ENCODE results near the gene DENND4B. TPM values are rescaled to one million over a fixed set of nuclear protein-coding genes. Genes with fewer than 3 reads are reported as not detected.

The DENND4B gene
- total and polyA plus RNA-seq, 9 of the 15 experiments (the other 6 are each of a cell fraction or from before 2014, with no cell fraction given), result 9.5 to 80.5 (median 23.1) TPM

- TF ChIP-seq, protein P1, sequence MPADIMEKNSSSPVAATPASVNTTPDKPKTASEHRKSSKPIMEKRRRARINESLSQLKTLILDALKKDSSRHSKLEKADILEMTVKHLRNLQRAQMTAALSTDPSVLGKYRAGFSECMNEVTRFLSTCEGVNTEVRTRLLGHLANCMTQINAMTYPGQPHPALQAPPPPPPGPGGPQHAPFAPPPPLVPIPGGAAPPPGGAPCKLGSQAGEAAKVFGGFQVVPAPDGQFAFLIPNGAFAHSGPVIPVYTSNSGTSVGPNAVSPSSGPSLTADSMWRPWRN (IDR thresholded peaks at IDR 0.05; ENCODE audit: low read depth), result no peak
- TF ChIP-seq RBBP5 (IDR thresholded peaks at IDR 0.05; ENCODE audit: borderline replicate concordance, insufficient read depth, low read length, poor library complexity, severe bottlenecking) (no peak), ZNF280B (CRISPR knock-in tag; IDR thresholded peaks at IDR 0.05) (no peak), ZNF764 (CRISPR knock-in tag; IDR thresholded peaks at IDR 0.05; ENCODE audit: low read depth) (no peak)
- TF ChIP-seq, protein P2, sequence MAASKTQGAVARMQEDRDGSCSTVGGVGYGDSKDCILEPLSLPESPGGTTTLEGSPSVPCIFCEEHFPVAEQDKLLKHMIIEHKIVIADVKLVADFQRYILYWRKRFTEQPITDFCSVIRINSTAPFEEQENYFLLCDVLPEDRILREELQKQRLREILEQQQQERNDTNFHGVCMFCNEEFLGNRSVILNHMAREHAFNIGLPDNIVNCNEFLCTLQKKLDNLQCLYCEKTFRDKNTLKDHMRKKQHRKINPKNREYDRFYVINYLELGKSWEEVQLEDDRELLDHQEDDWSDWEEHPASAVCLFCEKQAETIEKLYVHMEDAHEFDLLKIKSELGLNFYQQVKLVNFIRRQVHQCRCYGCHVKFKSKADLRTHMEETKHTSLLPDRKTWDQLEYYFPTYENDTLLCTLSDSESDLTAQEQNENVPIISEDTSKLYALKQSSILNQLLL (CRISPR knock-in tag; IDR thresholded peaks at IDR 0.05; ENCODE audit: borderline replicate concordance), result no peak
Observed at GRCh38 chr1:153933955-153934354, 12.6 kb downstream of the DENND4B start (continued).

- no peak overlapping the region for H3K27ac ChIP-seq (ENCODE audit: extremely low read depth, low read depth, low read length)
- BruUV-seq (replicated peaks), result no TSS peak
- no peak overlapping the region for H3K4me3 ChIP-seq
- H3K79me2 ChIP-seq (ENCODE audit: control insufficient read depth, insufficient read depth, low read length), result no peaks in the 10 kb centered on the region
- ChIA-PET POLR2A (interaction anchor here (0.7 to 1.7 kb wide), 2 partner anchors 10 to 44 kb away, joined by 4 to 5 read pairs; partner anchors contain the start of genes GATAD2B and JTB), CTCF (ENCODE audit: low intra/inter-chr PET ratio) (no interaction called here)
- H3K9me3 ChIP-seq (replicated peaks; ENCODE audit: control insufficient read depth, insufficient read depth, low read depth, low read length), result no peaks in the 10 kb centered on the region
- FAIRE-seq (no peak), DNase-seq (ENCODE audit: extremely low read depth in 1 of 4, low spot score in 3 of 4) (no peak), ATAC-seq (no peak)
- no peak overlapping the region; a peak in 1 of 4 replicates for H3K9ac ChIP-seq (ENCODE audit: insufficient read depth in 1 of 2, low read depth in 2 of 2, low read length in 2 of 2)
- in situ Hi-C loops (cut with MboI), result no loop called here
- H3K4me1 ChIP-seq (replicated peaks in 1 of 2; ENCODE audit: control insufficient read depth in 2 of 2, insufficient read depth in 2 of 2, low read length in 2 of 2), result no peaks in the 10 kb centered on the region
- WGBS (ENCODE audit: insufficient coverage, low coverage, missing lambda C conversion rate), result 98% methylated on average over 9 of the region's 14 CpGs
- H3K27me3 ChIP-seq (ENCODE audit: control insufficient read depth in 2 of 2, insufficient read depth in 2 of 2, low read length in 2 of 2), result no peaks in the 10 kb centered on the region
- no peaks in the 10 kb centered on the region for H4K20me1 ChIP-seq (replicated peaks; ENCODE audit: control insufficient read depth, insufficient read depth, low read length)
- intact Hi-C loops (cut with micrococcal nuclease), result no loop called here
- TF ChIP-seq, protein P3, sequence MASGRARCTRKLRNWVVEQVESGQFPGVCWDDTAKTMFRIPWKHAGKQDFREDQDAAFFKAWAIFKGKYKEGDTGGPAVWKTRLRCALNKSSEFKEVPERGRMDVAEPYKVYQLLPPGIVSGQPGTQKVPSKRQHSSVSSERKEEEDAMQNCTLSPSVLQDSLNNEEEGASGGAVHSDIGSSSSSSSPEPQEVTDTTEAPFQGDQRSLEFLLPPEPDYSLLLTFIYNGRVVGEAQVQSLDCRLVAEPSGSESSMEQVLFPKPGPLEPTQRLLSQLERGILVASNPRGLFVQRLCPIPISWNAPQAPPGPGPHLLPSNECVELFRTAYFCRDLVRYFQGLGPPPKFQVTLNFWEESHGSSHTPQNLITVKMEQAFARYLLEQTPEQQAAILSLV (tag; IDR thresholded peaks at IDR 0.05), result no peak
- TF ChIP-seq ZNF134 (CRISPR knock-in tag; conservative IDR thresholded peaks at IDR 0.05) (no peak), U2AF2 (optimal IDR thresholded peaks at IDR 0.05; ENCODE audit: low read depth, low read length) (no peak), HDAC1 (IDR thresholded peaks at IDR 0.05) (no peak), CREBBP (IDR thresholded peaks at IDR 0.05; ENCODE audit: low read depth, low read length) (no peak), ZFPM2 (CRISPR knock-in tag; IDR thresholded peaks at IDR 0.05) (no peak)
- H3K4me2 ChIP-seq (ENCODE audit: insufficient read depth, low read length), result no peak overlapping the region
- no peaks in the 10 kb centered on the region for H3K9me1 ChIP-seq (ENCODE audit: control insufficient read depth, insufficient read depth, low read length)
- no peak overlapping the region for H2AFZ ChIP-seq (ENCODE audit: low read depth, low read length)
- H3K36me3 ChIP-seq (ENCODE audit: control insufficient read depth, insufficient read depth, low read length), result peaks cover 76% of the 10 kb centered on the region; the same call in 2 of the 3 replicates
Observed at GRCh38 chr1:153933430-153933829, 13.1 kb downstream of the DENND4B start.

Measured in K562 (cell line).